ENCODE data around the gene APRT. TPM values are rescaled to one million over a fixed set of nuclear protein-coding genes. Genes with fewer than 3 reads are reported as not detected.
A peak's percentile ranks its signal among the peaks of the same experiment; 100 is the strongest.

The APRT gene
- total RNA-seq, 1 donor from 2014 or later, result 53.4 TPM

DNA sequence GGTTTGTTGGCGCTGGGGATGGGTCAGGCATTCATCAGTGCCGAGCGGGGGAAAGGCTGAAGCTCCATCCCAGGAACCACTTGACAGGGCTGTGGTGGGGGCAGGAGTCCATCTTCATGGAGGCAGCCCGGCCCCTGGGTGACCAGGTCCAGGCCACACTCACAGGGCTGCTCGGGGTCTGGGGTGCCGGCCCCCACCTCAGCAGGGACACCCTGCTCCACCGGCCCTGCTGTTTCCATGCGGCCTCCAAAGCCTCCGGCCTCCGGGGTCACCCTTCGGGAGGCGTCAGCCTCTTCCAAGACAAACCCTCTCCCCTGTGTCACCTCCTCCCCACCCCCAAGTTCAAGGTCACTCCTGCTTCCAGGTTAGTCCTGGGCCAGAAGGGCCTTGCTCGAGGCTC is 22.9 kb upstream of the APRT start:
- no peak for DNase-seq (ENCODE audit: low spot score)
- Mint-ChIP-seq H3K27ac (no peak overlapping the region), H3K4me3 (no peak overlapping the region), H3K36me3 (no peaks in the 10 kb centered on the region), H3K27me3 (ENCODE audit: insufficient read depth, low read depth) (no peaks in the 10 kb centered on the region), H3K9me3 (no peaks in the 10 kb centered on the region), H3K4me1 (no peaks in the 10 kb centered on the region)
- no peaks in the 10 kb centered on the region for H3K36me3 ChIP-seq
- H4K20me1 ChIP-seq (ENCODE audit: low read depth), result no peaks in the 10 kb centered on the region
- H3K9ac ChIP-seq, result no peak overlapping the region
- no peak overlapping the region for H3K4me2 ChIP-seq
- no peaks in the 10 kb centered on the region for H3K9me3 ChIP-seq (ENCODE audit: low read depth)
- TF ChIP-seq EZH2 (IDR thresholded peaks at IDR 0.05) (no peak), EZH2phosphoT487 (IDR thresholded peaks at IDR 0.05) (no peak)
- TF ChIP-seq, protein P1, sequence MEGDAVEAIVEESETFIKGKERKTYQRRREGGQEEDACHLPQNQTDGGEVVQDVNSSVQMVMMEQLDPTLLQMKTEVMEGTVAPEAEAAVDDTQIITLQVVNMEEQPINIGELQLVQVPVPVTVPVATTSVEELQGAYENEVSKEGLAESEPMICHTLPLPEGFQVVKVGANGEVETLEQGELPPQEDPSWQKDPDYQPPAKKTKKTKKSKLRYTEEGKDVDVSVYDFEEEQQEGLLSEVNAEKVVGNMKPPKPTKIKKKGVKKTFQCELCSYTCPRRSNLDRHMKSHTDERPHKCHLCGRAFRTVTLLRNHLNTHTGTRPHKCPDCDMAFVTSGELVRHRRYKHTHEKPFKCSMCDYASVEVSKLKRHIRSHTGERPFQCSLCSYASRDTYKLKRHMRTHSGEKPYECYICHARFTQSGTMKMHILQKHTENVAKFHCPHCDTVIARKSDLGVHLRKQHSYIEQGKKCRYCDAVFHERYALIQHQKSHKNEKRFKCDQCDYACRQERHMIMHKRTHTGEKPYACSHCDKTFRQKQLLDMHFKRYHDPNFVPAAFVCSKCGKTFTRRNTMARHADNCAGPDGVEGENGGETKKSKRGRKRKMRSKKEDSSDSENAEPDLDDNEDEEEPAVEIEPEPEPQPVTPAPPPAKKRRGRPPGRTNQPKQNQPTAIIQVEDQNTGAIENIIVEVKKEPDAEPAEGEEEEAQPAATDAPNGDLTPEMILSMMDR (IDR thresholded peaks at IDR 0.05), result no peak
- H3K27me3 ChIP-seq, result no peaks in the 10 kb centered on the region
- H3K4me3 ChIP-seq, result no peak overlapping the region
- H3K4me1 ChIP-seq, result no peaks in the 10 kb centered on the region
- no peaks in the 10 kb centered on the region for H3F3A ChIP-seq (ENCODE audit: low read depth)
- no peak overlapping the region for H3K27ac ChIP-seq
- H3K79me2 ChIP-seq (ENCODE audit: low read depth), result no peaks in the 10 kb centered on the region
- no peak overlapping the region for H2AFZ ChIP-seq (replicated peaks)

DNA sequence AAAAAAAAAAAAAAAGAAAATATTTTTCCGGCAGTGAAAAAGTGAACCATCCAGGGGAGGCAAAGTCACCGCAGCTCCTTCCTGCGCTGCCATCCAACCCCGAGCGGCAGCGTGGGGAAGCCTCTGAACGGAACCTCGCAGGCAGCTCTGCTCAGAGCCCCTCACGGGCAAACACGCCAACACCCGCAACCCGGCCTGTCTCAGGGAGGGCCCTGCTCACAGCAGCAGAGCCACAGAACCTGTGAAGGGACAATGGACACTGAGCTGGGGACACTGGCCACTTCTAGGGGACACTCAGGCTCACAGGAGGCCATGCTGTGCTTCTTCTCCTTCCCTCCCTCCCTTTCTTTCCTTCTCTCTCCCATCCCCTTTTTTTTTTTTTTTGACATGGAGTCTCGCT is 21.4 kb upstream of the APRT start:
- peaks cover 3% of the 10 kb centered on the region for H3K27me3 Mint-ChIP-seq (ENCODE audit: insufficient read depth, low read depth)
- Histone ChIP-seq H3K36me3 (no peaks in the 10 kb centered on the region), H3K4me3 (no peak overlapping the region), H3K9me3 (ENCODE audit: low read depth) (no peaks in the 10 kb centered on the region), H2AFZ (replicated peaks) (no peak overlapping the region), H3K4me2 (no peak overlapping the region), H4K20me1 (ENCODE audit: low read depth) (no peaks in the 10 kb centered on the region), H3K27ac (no peak overlapping the region), H3F3A (ENCODE audit: low read depth) (no peaks in the 10 kb centered on the region), H3K4me1 (no peaks in the 10 kb centered on the region), H3K9ac (no peak overlapping the region), H3K79me2 (ENCODE audit: low read depth) (no peaks in the 10 kb centered on the region), H3K27me3 (no peaks in the 10 kb centered on the region)
- no peak for DNase-seq (ENCODE audit: low spot score)
- no peak overlapping the region for H3K27ac Mint-ChIP-seq
- H3K9me3 Mint-ChIP-seq, result no peaks in the 10 kb centered on the region
- TF ChIP-seq EZH2phosphoT487 (IDR thresholded peaks at IDR 0.05) (no peak), EZH2 (IDR thresholded peaks at IDR 0.05) (no peak)
- TF ChIP-seq, protein P1 (IDR thresholded peaks at IDR 0.05), result no peak
- H3K36me3 Mint-ChIP-seq, result no peaks in the 10 kb centered on the region
- no peaks in the 10 kb centered on the region for H3K4me1 Mint-ChIP-seq
- H3K4me3 Mint-ChIP-seq, result no peak overlapping the region

DNA sequence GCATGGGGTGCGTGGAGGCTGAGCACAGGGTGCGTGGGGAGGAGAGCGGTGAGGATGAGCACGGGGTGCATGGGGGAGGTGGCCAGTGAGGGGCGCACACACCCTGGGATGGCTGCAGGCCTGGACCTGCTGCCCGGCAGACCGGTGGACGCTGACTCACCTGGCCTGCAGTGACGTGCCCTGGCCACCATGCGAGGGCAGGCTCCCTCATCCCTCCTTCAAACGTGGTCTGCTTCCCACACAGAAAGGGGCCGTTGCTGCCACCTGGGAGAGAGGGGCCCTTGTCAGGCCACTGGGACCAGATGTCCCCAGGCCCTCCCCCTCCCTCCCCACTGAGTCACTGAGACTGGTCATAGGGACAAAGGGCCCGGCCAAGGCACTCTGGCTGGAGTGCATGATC is 20.1 kb upstream of the APRT start:
- no peak overlapping the region for H3K27ac Mint-ChIP-seq
- H4K20me1 ChIP-seq (ENCODE audit: low read depth), result no peaks in the 10 kb centered on the region
- no peaks in the 10 kb centered on the region for H3F3A ChIP-seq (ENCODE audit: low read depth)
- no peaks in the 10 kb centered on the region for H3K9me3 Mint-ChIP-seq
- no peak for DNase-seq (ENCODE audit: low spot score)
- H3K36me3 Mint-ChIP-seq, result no peaks in the 10 kb centered on the region
- no peak overlapping the region for H3K9ac ChIP-seq
- no peak overlapping the region for H3K27ac ChIP-seq
- no peak overlapping the region for H2AFZ ChIP-seq (replicated peaks)
- H3K36me3 ChIP-seq, result no peaks in the 10 kb centered on the region
- no peaks in the 10 kb centered on the region for H3K4me1 Mint-ChIP-seq
- TF ChIP-seq EZH2 (IDR thresholded peaks at IDR 0.05) (no peak), EZH2phosphoT487 (IDR thresholded peaks at IDR 0.05) (no peak)
- TF ChIP-seq, protein P1 (IDR thresholded peaks at IDR 0.05), result peak; percentile 15
- H3K4me3 Mint-ChIP-seq, result no peak overlapping the region
- H3K4me1 ChIP-seq, result no peaks in the 10 kb centered on the region
- no peaks in the 10 kb centered on the region for H3K79me2 ChIP-seq (ENCODE audit: low read depth)
- H3K9me3 ChIP-seq (ENCODE audit: low read depth), result no peaks in the 10 kb centered on the region
- H3K4me2 ChIP-seq, result no peak overlapping the region
- no peak overlapping the region for H3K4me3 ChIP-seq
- H3K27me3 Mint-ChIP-seq (ENCODE audit: insufficient read depth, low read depth), result peaks cover 3% of the 10 kb centered on the region
- H3K27me3 ChIP-seq, result no peaks in the 10 kb centered on the region

Measured in neural progenitor cell (in vitro differentiated cells).